Head of caudate nucleus (tissue), 42 donors: Measurements from ENCODE around the gene S100A13.
A peak's percentile ranks its signal among the peaks of the same experiment; 100 is the strongest.
"Not testable (repeated sequence)": the region's sequence is repeated elsewhere in the genome, so short reads cannot be mapped to it uniquely, and the experiment has no call there.

Source experiments
- DNase-seq, 42 donors: peaks; one replicate each; pipeline versions ENCODE4 v3.0.0 to v3.0.0-alpha.2; 2020 to 2021; ENCODE audit warnings: mixed read lengths in 7 of 42
- intact Hi-C: fragments of 100-400 bp; cut with DNase I; formaldehyde crosslinking; loops from one replicate; pipeline ENCODE4 v1.15.0; 2022

The S100A13 gene

DNA sequence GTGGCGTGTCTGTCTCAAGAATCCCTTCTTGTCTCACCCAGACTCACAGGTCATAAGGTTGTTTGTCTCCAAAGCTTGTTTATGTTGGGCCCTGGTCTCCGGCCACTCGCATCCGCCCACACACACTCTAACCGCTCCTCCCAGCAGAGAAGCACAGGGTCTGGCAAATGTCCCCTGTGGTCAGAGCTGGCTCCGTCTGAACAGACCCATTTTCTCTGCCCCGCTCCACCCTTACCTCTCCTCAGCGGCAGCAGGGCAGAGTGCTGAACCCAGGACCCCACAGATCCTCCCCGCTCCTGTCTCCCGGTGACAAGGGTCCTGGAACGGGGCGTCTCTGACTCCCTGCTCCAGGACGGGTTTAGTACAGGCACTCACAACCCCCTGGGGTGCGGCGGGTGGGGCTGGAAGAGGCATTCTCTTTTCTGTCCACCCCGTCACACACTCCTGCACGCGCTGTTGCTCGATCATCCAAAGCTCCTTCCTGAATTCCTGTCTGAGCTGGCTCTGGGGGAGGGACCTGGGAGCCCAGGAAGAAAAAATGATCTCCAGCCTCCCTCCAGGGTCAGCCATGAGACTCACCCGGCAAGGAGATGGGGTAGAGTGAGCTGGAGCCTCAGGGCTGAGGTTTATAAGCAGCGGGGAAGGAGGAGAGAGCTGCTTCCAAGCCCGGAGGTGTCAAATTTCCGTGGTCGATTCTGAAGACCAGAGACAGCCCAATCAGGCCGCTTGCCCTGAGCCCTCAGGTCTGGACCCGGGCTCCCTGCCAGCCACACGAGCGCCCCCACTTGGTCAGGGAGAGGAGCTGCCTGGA lies at the start of gene S100A13:
TSS of gene S100A13 (minus strand) at position 602 of the 811 bp plus-strand sequence. CDS start 1,033 bp downstream, outside the sequence.
- DNase-seq = peak in 40 of 42 donors; percentile 29 to 86 (median 66)
- intact Hi-C loops = no loop called here

DNA sequence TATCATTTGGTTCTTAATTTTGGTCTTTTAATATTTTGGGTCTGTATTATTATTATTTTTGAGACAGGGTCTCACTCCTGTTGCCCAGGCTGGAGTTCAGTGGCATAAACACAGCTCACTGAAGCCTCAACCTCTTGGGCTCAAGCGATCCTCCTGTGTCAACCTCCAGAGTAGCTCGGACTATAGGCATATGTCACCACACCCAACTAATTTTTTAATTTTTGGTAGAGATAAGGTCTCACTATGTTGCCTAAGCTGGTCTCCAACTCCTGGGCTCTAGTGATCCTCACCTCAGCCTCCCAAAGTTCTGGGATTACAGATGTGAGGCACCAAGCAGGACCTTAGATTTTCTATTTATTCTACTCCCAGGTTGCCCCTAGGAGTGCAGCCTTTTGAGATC lies 46.2 kb upstream of the S100A13 start:
- intact Hi-C loops = no loop called here
- DNase-seq = no peak

DNA sequence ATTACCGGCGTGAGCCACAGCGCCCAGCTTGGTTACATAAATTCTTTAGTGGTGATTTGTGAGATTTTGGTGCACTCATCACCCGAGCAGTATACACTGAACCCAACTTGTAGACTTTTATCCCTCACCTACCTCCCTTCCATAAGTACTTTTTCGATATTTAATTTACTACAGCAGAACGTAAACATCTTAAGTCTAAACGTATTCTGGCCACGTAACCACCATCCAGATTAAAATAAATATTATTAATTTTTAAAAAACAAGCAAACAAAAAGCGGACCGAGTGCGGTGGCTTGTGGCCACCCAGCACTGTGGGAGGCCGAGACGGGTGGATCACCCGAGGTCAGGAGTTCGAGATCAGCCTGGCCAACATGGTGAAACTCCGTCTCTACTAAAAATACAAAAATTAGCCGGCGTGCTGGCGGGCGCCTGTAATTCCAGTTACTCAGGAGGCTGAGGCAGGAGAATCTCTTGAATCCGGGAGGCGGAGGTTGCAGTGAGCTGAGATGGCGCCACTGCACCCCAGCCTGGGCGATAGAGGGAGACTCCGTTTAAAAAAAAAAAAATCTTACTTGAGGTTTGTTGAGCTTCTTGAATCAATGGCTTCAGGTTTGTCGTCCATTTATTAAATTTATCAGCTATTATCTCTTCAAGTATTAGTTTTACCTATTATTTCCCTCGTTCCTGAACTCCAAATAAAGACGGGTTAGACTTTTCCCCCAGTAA lies 44.5 kb upstream of the S100A13 start:
- intact Hi-C loops = loop anchor here (2.0 kb wide), 1 partner anchor 111 kb away; no protein-coding TSS in a partner anchor
- DNase-seq = peak in 33 of 42 donors; percentile 18 to 74 (median 35)

DNA sequence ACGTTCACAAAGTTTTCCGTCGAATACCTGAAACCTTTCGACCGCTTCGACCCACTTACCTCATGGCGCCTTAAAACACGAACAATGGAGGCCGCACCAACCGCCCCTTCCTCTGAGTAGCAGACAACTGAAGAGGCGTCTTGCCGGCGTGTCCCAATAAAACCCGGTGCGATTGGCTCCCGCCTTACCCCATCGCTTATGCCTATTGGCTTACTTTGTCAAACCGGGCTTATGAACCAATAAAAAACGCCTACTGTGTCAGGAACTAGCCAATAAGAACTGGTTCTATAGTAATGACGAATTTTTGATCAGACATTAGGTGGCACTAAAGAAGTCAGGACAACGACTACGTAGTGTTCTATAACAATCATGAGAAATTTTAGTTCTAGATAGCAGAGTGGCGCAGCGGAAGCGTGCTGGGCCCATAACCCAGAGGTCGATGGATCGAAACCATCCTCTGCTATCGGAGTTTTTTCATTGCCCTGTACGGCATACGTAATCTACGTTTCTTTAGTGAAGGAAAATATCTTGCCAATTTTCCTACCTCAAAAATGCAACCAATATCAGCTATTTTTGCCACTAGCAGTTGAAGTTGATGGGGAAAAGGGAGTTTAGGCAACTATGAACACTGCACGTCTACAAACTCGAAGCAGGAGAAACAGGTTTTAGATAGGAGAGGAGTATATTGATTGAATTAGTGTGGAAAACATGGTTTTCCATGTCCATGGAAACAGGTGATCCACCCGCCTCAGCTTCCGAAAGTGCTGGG lies 43.7 kb upstream of the S100A13 start, which contains the start of gene ILF2:
TSS of gene ILF2 (minus strand) at position 135 of the 769 bp plus-strand sequence. CDS start at position 64, 71 bp downstream.
- DNase-seq = peak; percentile 88 to 98 (median 95)
- intact Hi-C loops = loop anchor here (2.0 kb wide), 1 partner anchor 112 kb away; no protein-coding TSS in a partner anchor

DNA sequence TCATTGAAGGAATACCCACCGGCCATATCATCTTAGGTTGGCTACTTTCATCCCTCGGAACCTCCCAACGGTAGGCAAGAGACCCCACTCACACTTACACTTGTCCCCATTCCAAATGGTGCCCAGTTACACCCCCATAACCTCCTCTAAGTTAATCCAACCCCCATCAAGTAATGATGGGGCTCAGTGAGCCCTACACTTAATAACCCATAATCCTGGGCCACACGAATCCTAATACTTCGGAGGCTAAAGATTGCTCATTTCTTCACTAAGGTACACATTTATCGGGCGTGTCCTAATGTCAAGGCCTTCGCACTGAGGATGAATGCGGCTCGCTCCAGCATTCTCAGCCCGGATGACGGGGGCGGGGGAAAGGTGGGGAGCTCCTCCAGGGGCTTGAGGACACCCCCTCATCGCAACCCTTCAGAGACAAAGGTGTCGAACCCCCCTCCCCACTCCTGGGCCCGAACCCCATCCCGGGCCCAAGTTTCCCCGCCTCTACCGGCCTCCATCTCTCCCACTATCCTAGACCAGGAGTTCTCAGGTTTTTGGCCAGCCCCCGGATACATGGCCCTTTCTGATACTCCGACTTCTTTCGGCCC lies 43.1 kb upstream of the S100A13 start:
- peak in 3 of 42 donors; percentile 7 to 42 (median 31) for DNase-seq
- intact Hi-C loops = loop anchor here (2.0 kb wide), 1 partner anchor 112 kb away; no protein-coding TSS in a partner anchor

DNA sequence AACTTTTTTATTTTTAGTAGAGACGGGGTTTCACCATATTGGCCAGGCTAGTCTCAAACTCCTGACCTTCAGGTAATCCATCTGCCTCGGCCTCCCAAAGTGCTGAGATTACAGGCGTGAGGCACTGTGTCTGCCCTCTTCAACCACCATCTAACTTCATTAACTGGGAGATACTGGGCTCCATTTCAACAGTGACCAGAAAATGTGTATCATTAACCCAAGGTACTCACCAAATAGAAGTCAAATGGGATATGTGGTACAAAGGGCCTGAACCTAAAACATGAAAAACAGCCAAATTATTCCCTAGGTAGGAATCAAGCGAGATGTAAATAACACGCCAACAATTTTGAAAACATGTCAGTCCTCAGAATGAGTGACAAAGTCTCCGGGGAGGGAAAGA lies 42.3 kb upstream of the S100A13 start:
- intact Hi-C loops = loop anchor here (2.0 kb wide), 1 partner anchor 113 kb away; no protein-coding TSS in a partner anchor
- no peak for DNase-seq

DNA sequence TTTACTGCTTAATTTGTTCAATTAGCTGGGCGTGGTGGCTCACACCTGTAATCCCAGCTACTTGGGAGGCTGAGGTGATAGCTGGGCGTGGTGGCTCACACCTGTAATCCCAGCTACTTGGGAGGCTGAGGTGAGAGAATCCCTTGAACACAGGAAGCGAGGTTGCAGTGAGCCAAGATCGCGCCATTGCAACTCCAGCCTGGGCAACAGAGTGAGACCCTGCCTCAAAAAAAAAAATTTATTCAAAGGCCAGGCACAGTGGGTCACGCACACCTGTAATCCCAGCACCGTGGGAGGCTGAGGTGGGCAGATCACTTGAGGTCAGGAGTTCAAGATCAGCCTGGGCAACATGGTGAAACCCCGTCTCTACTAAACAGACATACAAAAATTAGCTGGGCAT lies 41.4 kb upstream of the S100A13 start:
- DNase-seq, intact Hi-C loops: not testable (repeated sequence)

DNA sequence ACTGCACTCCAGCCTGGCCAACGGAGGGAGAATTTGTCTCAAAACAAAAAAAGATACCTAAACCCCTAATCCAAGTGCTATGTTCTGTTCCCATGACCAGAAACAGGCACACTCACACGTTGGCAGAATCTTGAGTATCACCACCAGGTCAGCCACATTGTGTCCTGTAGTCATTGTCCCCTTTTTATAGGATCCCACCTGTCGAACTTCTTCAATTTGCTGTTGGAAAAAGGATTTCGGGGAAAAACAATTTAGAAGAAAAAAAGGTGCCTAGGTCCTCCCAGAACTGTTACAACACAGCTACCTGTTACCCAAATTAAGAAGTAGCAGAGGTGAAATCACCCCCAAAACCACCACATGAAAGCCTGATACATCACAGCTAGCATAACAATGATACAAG lies 40.1 kb upstream of the S100A13 start:
- intact Hi-C loops = no loop called here
- no peak for DNase-seq

DNA sequence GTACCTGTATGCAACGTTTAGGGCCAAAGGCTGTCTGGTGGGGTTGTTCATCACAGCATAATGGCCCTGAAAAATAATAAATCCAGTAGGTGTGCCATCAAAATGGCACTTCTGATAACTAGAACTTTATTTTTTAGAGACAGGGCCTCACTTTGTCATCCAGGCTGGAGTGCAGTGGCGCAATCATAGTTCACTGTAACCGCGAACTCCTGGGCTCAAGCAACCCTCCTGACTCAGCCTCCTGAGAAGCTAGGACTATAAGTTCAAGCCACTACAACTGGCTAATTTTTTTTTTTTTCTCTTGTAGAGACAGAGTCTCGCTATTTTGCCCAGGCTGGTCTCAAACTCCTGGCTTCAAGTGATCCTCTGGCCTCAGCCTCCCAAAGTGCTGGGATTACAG lies 35.9 kb upstream of the S100A13 start:
- intact Hi-C loops = no loop called here
- peak in 1 of 42 donors; percentile 0 for DNase-seq

DNA sequence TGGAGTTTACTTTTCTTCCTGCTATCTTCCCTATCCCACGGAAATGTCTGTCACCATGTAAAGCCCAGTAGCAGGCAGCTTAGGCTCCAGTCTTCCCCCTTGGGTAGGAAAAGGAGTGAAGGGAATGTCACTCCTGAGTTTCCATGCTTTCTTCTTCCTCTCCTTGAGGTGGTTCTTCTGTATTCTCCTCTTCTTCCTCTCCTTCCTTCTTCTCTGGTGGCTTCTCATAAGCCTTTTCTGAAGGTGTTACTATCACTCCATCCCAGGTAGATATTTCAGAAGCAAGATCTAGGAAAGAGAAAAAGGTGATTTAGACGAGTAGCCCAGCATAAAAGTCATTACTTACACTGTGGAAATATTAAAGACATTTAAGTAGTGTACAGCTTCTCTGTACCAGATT lies 35.0 kb upstream of the S100A13 start:
- DNase-seq = no peak

DNA sequence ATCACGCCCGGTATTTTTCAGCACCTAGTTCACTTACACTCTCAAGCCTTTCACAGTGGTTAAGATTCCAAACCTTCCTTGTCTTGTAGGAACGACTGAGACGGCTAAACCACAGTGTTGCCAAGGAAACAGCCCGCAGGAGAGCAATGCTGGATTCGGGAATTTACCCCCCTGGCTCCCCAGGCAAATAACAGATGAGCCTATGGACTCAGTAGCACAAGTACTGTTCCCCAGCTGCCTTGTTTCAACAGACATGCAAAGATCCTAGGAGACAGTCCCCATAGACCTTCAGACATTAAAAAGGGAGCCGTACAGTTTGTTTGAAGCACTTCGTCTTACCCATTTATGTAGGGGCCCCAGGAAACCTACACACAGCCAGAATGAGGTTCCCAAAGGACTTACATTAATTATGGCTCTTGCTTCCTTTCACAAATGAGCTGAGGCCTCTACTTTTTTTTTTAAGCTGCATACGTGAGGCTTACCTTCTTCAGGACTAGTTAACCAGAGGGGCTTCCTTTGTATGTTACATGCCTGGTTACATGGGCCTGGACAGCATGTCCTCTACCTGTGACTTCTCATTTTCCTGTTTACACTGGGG lies 33.9 kb upstream of the S100A13 start:
- peak in 1 of 42 donors; percentile 9 for DNase-seq
- intact Hi-C loops = no loop called here

More for the DNA sequence above, 35.0 kb upstream of the S100A13 start:
- intact Hi-C loops = no loop called here

DNA sequence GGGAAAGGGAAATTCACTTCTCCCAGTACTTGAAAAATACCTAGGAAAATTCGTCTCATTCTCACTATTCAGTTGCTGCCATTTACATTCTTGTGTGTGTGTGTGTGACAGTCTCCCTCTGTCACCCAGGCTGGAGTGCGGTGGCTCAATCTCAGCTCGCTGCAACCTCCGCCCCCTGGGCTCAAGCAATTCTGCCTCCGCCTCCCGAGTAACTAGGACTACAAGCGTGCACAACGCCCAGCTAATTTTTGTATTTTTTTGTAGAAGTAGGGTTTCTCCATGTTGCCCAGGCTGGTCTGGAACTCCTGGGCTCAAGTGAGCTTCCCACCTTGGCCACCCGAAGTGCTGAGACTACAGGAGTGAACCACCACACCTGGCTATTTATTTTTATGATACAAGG lies 32.4 kb upstream of the S100A13 start:
- DNase-seq = peak in 1 of 42 donors; percentile 29
- intact Hi-C loops = no loop called here

DNA sequence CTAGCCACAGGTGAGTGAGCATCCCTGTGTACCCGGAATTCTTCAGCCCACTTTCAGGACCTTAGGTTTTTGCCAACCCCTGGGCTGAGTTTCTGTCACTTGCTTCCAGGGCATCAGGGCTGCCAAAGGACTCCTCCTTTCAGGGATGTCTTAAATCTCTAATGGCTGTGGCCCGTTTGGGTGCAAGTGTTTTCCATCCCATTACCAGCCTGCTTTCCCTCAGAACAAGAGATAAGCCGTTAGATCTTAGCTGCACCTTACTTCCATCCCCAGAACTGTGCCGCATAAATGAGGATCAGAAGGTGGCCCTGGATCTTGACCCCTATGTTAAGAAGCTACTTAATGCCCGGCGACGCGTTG lies 31.9 kb upstream of the S100A13 start:
- intact Hi-C loops = no loop called here
- no peak for DNase-seq

DNA sequence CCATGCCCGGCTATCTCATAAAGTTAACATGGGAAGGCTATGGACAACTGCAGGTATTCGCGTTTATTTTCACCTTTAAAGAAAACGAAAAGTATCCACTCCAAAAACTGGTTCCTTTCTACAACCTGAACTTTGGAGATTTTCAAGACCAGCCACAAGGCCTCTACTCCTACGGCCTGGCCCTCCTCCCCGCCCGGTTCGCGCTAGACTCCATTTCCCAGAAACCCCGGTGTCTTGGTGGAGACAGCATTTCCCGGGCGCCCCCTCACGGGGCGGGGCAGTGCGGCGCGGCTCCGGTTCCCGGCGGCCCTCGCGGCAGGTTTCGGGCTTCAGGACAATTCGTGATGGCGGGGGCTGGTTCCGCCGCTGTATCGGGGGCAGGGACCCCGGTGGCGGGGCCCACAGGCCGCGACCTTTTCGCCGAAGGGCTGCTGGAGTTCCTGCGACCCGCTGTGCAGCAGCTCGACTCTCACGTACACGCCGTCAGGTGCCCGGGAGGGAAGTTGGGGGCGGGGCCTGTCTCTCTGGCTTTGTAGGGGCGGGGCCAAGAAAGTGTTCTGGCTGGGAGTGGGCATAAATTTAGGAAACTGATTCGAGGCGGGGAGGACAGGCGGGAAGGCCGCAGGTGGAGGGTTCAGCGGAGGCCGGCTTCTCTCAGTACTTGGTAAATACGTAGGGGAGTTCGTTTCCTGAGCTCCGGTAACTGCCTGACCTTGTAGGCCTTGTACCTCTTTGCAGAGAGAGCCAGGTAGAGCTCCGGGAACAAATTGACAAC lies 31.3 kb upstream of the S100A13 start, which contains the start of gene SNAPIN:
TSS of gene SNAPIN (plus strand) at position 304 of the 775 bp plus-strand sequence. CDS start at position 345, 41 bp downstream.
- intact Hi-C loops = no loop called here
- peak; percentile 86 to 98 (median 93) for DNase-seq

DNA sequence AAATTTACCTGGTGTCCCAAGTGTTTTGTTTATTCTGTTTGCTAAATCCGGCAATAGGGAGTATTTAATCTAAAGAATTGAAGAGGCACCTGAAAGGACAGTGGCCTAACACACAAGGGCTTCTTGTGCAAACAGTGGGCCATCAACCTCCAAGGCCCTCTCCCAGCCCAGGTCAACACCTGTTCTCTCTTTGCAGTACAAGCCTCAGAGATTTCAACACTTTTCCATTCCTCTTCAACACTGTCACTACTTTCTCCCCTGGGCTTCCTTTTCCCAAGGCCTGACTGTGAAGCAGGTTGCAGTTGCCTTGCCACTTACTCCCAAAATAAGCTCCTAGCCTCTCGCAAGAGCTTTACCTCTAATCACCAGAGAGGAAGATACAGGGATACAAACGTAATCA lies 28.0 kb upstream of the S100A13 start:
- intact Hi-C loops = no loop called here
- no peak for DNase-seq

DNA sequence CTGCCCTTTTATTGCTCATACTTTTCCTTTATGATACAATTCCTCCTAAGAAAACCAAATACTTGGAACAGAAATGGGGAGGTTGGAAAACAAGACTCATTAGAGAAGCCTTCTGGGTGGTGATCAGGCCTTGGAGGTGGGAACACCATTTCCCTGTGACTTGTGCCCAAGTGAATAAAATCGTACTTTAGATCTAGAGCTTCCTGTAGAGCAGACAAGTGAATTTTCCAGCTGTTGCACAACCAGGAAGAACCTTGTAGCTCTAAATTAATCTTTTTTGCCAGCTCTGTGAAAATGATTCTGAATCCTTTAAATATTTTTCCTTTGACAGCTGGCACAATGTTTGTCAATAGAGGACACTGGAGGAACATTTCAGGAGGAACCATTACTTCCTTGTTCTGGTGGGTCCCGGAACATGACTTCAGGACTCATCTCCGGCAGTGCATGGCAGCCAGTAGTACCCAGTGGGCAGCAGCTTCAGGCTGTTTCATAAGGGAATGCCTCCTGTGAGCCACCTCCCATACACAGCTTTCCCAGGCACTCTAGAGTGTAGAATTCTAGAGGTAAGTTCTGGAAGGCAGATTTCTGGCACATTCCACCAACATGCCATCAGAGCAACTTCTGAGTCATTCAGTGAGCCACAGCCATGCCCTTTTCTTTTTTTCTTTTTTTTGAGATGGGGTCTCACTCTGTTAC lies 25.6 kb upstream of the S100A13 start:
- intact Hi-C loops = no loop called here

DNA sequence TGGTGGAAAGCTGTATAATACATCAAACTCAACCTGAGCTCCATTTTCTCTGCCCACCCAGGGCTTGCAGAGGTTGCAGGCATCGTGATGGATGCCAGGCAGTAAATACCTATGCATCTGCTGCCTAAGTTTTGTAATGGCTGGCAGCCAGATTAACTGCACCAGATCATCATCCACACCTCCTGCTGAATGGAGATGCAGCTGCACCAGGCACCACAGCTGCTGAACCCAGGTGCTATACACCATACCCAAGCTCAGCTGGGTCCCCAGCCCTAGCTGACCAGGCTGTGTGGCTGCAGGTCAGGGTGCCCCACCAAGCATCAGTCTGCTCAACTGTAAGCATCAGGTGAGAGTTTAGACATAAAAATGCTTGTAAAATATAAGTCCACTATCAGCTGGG lies 24.5 kb upstream of the S100A13 start:
- no peak for DNase-seq
- intact Hi-C loops = no loop called here

More for the DNA sequence above, 25.6 kb upstream of the S100A13 start:
- DNase-seq = no peak
